OCI-LY1 (cell line): ENCODE results near the gene CTAGE1.

Experiments
- H2AFZ ChIP-seq: fragments of 200-600 bp; sonication (generic), shearing (Covaris generic); 2 replicates; pipeline ENCODE4 v1.6.0; 2014; ENCODE audit warnings: antibody characterized with exemption, mild to moderate bottlenecking, low read length
- H3F3A ChIP-seq: fragments of 200-600 bp; sonication (generic), shearing (Covaris generic); 2 replicates; pipeline ENCODE4 v1.6.0; 2014; ENCODE audit warnings: mild to moderate bottlenecking, antibody characterized with exemption, low read length, moderate library complexity; ENCODE audit not compliant: insufficient read depth
- H3K27ac ChIP-seq: fragments of 200-600 bp; sonication (generic); 2 replicates; pipeline ENCODE4 v1.5.1; 2014; ENCODE audit warnings: low read length, mixed run types, mild to moderate bottlenecking, low read depth; ENCODE audit not compliant: poor library complexity, severe bottlenecking
- H3K27me3 ChIP-seq: fragments of 200-600 bp; sonication (generic); 2 replicates; pipeline ENCODE4 v1.6.0; 2014; ENCODE audit warnings: antibody characterized with exemption, mild to moderate bottlenecking, low read length, moderate library complexity; ENCODE audit not compliant: insufficient read depth
- H3K36me3 ChIP-seq: fragments of 200-600 bp; sonication (generic); 2 replicates; pipeline ENCODE4 v1.6.1; 2014; ENCODE audit warnings: mild to moderate bottlenecking, antibody characterized with exemption, low read length, moderate library complexity, mixed read lengths; ENCODE audit not compliant: insufficient read depth
- H3K4me1 ChIP-seq: fragments of 200-600 bp; sonication (generic); 2 replicates; pipeline ENCODE4 v1.5.1; 2014; ENCODE audit warnings: mild to moderate bottlenecking, low read length, moderate library complexity; ENCODE audit not compliant: insufficient read depth, severe bottlenecking
- H3K4me2 ChIP-seq: fragments of 200-600 bp; sonication (generic), shearing (Covaris generic); 2 replicates; pipeline ENCODE4 v1.6.1; 2014; ENCODE audit warnings: low read length
- H3K4me3 ChIP-seq: fragments of 200-600 bp; sonication (generic); 2 replicates; pipeline ENCODE4 v1.5.1; 2014; ENCODE audit warnings: low read length, low read depth, mild to moderate bottlenecking, mixed read lengths; ENCODE audit not compliant: poor library complexity, severe bottlenecking
- H3K79me2 ChIP-seq: fragments of 200-600 bp; shearing (Covaris generic); 2 replicates; pipeline ENCODE4 v1.6.1; 2016; ENCODE audit warnings: mixed run types, low read length, mixed read lengths; ENCODE audit not compliant: insufficient read depth
- H3K9ac ChIP-seq: fragments of 200-600 bp; sonication (generic), shearing (Covaris generic); 2 replicates; pipeline ENCODE4 v1.6.1; 2014; ENCODE audit warnings: mild to moderate bottlenecking, low read length, mixed read lengths
- H3K9me2 ChIP-seq: fragments of 200-600 bp; sonication (generic), shearing (Covaris generic); 2 replicates; pipeline ENCODE4 v1.6.1; 2014; ENCODE audit warnings: low read depth, mild to moderate bottlenecking, low read length, mixed read lengths
- H3K9me3 ChIP-seq: fragments of 200-600 bp; shearing (Covaris generic); 2 replicates; pipeline ENCODE4 v1.6.1; 2014; ENCODE audit warnings: low read length, mixed read lengths
- H4K20me1 ChIP-seq: fragments of 200-600 bp; sonication (generic), shearing (Covaris generic); 2 replicates; pipeline ENCODE4 v1.6.0; 2016; ENCODE audit warnings: mild to moderate bottlenecking, low read length; ENCODE audit not compliant: insufficient read depth
- EZH2 ChIP-seq: fragments of 200-600 bp; sonication (generic), shearing (Covaris generic); IDR thresholded peaks from 2 replicates; pipeline ENCODE4 v1.8.0; 2017; ENCODE audit warnings: borderline replicate concordance, mixed run types, mild to moderate bottlenecking, antibody characterized with exemption, low read length, moderate library complexity, mixed read lengths
- TF ChIP-seq, protein P1 (sequence below): fragments of 200-600 bp; sonication (generic), shearing (Covaris generic); IDR thresholded peaks from 2 replicates; pipeline ENCODE4 v1.5.1; 2017; ENCODE audit warnings: mild to moderate bottlenecking, antibody characterized with exemption, low read length, moderate library complexity, mixed read lengths

The CTAGE1 gene

DNA sequence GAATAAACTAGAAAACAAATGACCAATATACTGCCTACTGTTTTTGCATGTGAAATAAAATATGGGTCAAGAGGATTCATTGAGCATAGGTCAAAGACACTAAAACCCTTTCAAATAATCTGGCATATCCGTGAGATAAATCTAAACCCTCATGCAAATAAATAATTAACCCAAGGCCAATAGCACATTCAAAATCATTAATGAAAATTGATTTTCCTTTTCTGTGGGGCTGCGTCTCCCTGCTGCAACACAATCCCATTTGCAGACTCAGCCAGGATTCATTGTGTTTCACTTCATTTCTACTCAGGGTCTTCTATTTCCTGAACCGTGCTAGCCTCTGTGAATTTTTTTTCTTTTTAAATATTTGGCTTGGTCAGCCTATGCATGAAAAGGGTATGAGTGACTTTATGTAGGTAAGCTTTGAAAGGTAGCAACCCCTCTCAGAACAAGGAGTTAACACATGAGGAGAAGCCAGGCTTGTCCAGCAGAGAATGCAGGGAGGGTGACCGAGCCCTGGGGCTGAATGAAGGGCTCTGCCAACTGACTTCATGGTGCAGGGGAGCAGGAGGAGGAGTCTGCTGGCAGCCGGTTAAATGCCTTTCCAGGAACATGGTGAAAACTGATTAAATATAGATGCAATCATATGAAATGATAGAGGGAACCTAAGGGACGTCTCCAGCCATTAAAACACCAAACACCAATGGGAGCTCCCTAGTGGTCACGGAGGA, 10.3 kb upstream of the CTAGE1 start:
- no peak overlapping the region for H3K9ac ChIP-seq
- no peaks in the 10 kb centered on the region for H4K20me1 ChIP-seq
- H3K4me1 ChIP-seq: no peaks in the 10 kb centered on the region
- no peak overlapping the region for H3K27ac ChIP-seq
- H3K4me3 ChIP-seq: no peak overlapping the region
- TF ChIP-seq, protein P1, sequence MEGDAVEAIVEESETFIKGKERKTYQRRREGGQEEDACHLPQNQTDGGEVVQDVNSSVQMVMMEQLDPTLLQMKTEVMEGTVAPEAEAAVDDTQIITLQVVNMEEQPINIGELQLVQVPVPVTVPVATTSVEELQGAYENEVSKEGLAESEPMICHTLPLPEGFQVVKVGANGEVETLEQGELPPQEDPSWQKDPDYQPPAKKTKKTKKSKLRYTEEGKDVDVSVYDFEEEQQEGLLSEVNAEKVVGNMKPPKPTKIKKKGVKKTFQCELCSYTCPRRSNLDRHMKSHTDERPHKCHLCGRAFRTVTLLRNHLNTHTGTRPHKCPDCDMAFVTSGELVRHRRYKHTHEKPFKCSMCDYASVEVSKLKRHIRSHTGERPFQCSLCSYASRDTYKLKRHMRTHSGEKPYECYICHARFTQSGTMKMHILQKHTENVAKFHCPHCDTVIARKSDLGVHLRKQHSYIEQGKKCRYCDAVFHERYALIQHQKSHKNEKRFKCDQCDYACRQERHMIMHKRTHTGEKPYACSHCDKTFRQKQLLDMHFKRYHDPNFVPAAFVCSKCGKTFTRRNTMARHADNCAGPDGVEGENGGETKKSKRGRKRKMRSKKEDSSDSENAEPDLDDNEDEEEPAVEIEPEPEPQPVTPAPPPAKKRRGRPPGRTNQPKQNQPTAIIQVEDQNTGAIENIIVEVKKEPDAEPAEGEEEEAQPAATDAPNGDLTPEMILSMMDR: no peak
- no peak for TF ChIP-seq EZH2
- H3K79me2 ChIP-seq: no peaks in the 10 kb centered on the region
- no peaks in the 10 kb centered on the region for H3K36me3 ChIP-seq
- no peaks in the 10 kb centered on the region for H3F3A ChIP-seq
- H2AFZ ChIP-seq: no peak overlapping the region
- no peaks in the 10 kb centered on the region for H3K9me2 ChIP-seq
- no peak overlapping the region for H3K4me2 ChIP-seq
- no peaks in the 10 kb centered on the region for H3K9me3 ChIP-seq
- no peaks in the 10 kb centered on the region for H3K27me3 ChIP-seq

GRCh38 chr18:22424565-22424963, 6.8 kb upstream of the CTAGE1 start:
- Histone ChIP-seq H4K20me1 (no peaks in the 10 kb centered on the region), H3K4me3 (no peak overlapping the region), H3K4me1 (no peaks in the 10 kb centered on the region), H3K27me3 (no peaks in the 10 kb centered on the region), H3K4me2 (no peak overlapping the region), H3F3A (no peaks in the 10 kb centered on the region), H3K79me2 (no peaks in the 10 kb centered on the region), H3K9me3 (no peaks in the 10 kb centered on the region), H2AFZ (no peak overlapping the region), H3K9me2 (no peaks in the 10 kb centered on the region), H3K36me3 (no peaks in the 10 kb centered on the region), H3K27ac (no peak overlapping the region), H3K9ac (no peak overlapping the region)
- no peak for TF ChIP-seq EZH2
- TF ChIP-seq, protein P1: no peak

DNA sequence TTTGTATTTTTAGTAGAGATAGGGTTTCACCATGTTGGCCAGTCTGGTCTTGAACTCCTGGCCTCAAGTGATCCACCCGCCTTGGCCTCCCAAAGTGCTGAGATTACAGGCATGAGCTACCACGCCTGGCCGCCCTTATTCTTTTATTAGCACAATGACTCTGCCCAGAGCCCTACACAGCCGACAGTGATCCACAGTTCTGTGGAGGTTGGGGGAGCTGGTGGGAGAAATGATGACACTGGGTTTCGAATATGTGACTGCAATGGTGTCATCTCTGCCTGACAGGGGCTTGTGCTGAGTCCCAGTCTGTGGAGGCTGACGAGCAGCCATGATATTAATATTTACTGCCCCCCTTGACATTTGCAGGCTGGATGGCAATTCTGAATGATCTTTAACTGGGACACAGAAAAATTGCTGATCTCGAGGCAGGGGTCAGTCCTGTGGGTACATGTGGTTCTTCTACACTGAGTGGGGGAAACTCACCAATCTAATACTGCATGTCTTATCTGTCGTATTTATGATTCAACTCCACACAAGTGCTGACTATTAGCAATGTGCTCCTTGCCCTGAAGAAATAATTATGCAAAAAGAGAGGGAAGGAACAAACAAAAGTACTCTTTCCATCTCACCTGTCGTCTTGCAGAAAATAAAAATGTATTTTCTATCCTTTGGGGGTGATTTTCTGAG, 6.3 kb upstream of the CTAGE1 start:
- TF ChIP-seq EZH2: no peak
- H3K9ac ChIP-seq: no peak overlapping the region
- no peaks in the 10 kb centered on the region for H3K4me1 ChIP-seq
- no peaks in the 10 kb centered on the region for H3K9me2 ChIP-seq
- no peaks in the 10 kb centered on the region for H4K20me1 ChIP-seq
- H3K4me2 ChIP-seq: no peak overlapping the region
- no peak overlapping the region for H3K4me3 ChIP-seq
- H3K79me2 ChIP-seq: no peaks in the 10 kb centered on the region
- H3F3A ChIP-seq: no peaks in the 10 kb centered on the region
- H3K9me3 ChIP-seq: no peaks in the 10 kb centered on the region
- H2AFZ ChIP-seq: no peak overlapping the region
- H3K27me3 ChIP-seq: no peaks in the 10 kb centered on the region
- no peaks in the 10 kb centered on the region for H3K36me3 ChIP-seq
- no peak overlapping the region for H3K27ac ChIP-seq
